Lower leg skin (tissue), 4 donors: ENCODE data around the gene MRPL49. TPM values are rescaled to one million over a fixed set of nuclear protein-coding genes. Genes with fewer than 3 reads are reported as not detected.

Experiments used
- DNase-seq, 2 donors: peaks; one replicate each; pipeline ENCODE4 v3.0.0-alpha.2; 2019; ENCODE audit warnings: low spot score in 2 of 2
- H3K4me3 ChIP-seq: fragments of 200-600 bp; sonication (generic); 2 replicates; pipeline ENCODE4 v1.5.1; 2017; ENCODE audit warnings: mild to moderate bottlenecking, low read depth; ENCODE audit not compliant: poor library complexity, severe bottlenecking
- CTCF ChIP-seq, 3 donors: fragments of 450-650 bp; IDR thresholded peaks; one replicate each; pipeline ENCODE4 v1.5.1; 2016; ENCODE audit warnings: antibody characterized with exemption in 3 of 3, mild to moderate bottlenecking in 3 of 3, moderate library complexity in 2 of 3
- POLR2A ChIP-seq, 2 donors: fragments of 450-650 bp; IDR thresholded peaks; one replicate each; pipeline ENCODE4 v1.6.1; 2016 to 2017; ENCODE audit warnings: antibody characterized with exemption in 2 of 2, mild to moderate bottlenecking in 1 of 2, moderate library complexity in 1 of 2
- WGBS, 2 donors: methylation state at CpG; one replicate each; pipeline ENCODE4 v1.1.5; 2018; 5-methylcytosine and 5-hydroxymethylcytosine counted together
- intact Hi-C: fragments of 100-400 bp; cut with DNase I; formaldehyde crosslinking; loops from one replicate; pipeline ENCODE4 v1.15.0; 2023; ENCODE audit warnings: low total_unique reads
- total RNA-seq, 4 donors: library from RNA; depleted of rRNA; stranded (reverse); fragments of >200 nt; gene quantifications; one replicate each; pipeline ENCODE4 v1.1.0, GENCODE V29; 2016

Gene MRPL49
- total RNA-seq, 4 donors from 2014 or later, result 61.0 to 107 (median 82.4) TPM

- WGBS, 2 donors, result 81 to 86% methylated on average over 4 of the region's 4 CpGs
- no peak overlapping the region for H3K4me3 ChIP-seq
- intact Hi-C loops, result no loop called here
- DNase-seq, result no peak
- no peak for TF ChIP-seq POLR2A (IDR thresholded peaks at IDR 0.05)
- TF ChIP-seq CTCF (IDR thresholded peaks at IDR 0.05), result no peak
Measured at GRCh38 chr11:65104628-65105027, 17.5 kb upstream of the MRPL49 start.

GRCh38 chr11:65107078-65107477 is 15.0 kb upstream of the MRPL49 start:
- TF ChIP-seq POLR2A (IDR thresholded peaks at IDR 0.05) (no peak), CTCF (IDR thresholded peaks at IDR 0.05) (no peak)
- 97% methylated on average over 10 to 15 of the region's 15 CpGs for WGBS, 2 donors
- intact Hi-C loops, result no loop called here
- no peak overlapping the region for H3K4me3 ChIP-seq
- no peak for DNase-seq

- intact Hi-C loops, result no loop called here
- WGBS, 2 donors, result 93 to 95% methylated on average over 36 to 50 of the region's 52 CpGs
- no peak overlapping the region for H3K4me3 ChIP-seq
- no peak for DNase-seq
- TF ChIP-seq CTCF (IDR thresholded peaks at IDR 0.05) (no peak), POLR2A (IDR thresholded peaks at IDR 0.05) (no peak)
Measured at GRCh38 chr11:65107751-65108468, 14.2 kb upstream of the MRPL49 start.

DNA sequence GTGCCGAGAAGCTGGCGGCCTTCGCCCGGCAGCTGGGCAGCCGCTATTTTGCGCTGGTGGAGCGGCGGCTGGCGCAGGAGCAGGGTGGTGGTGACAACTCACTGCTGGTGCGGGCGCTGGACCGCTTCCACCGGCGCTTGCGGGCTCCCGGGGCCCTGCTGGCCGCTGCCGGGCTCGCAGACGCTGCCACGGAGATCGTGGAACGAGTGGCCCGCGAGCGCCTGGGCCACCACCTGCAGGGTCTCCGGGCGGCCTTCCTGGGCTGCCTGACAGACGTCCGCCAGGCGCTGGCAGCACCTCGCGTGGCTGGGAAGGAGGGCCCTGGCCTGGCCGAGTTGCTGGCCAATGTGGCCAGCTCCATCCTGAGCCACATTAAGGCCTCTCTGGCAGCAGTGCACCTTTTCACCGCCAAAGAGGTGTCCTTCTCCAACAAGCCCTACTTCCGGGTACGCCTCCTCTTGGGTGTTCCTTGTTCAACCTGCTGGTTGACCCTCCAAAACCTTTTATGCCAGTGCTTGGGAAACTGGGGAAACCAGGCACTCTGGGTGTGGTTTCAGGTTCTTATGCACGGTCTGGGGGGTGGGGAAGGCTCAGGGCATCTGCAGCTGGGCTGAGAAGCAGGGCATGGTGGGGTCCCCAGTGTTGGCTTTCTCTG is 13.5 kb upstream of the MRPL49 start:
- no peak for DNase-seq
- WGBS, 2 donors, result 89 to 90% methylated on average over 21 to 38 of the region's 38 CpGs
- intact Hi-C loops, result no loop called here
- no peak overlapping the region for H3K4me3 ChIP-seq
- TF ChIP-seq POLR2A (IDR thresholded peaks at IDR 0.05), result no peak
- TF ChIP-seq CTCF (IDR thresholded peaks at IDR 0.05), result no peak

DNA sequence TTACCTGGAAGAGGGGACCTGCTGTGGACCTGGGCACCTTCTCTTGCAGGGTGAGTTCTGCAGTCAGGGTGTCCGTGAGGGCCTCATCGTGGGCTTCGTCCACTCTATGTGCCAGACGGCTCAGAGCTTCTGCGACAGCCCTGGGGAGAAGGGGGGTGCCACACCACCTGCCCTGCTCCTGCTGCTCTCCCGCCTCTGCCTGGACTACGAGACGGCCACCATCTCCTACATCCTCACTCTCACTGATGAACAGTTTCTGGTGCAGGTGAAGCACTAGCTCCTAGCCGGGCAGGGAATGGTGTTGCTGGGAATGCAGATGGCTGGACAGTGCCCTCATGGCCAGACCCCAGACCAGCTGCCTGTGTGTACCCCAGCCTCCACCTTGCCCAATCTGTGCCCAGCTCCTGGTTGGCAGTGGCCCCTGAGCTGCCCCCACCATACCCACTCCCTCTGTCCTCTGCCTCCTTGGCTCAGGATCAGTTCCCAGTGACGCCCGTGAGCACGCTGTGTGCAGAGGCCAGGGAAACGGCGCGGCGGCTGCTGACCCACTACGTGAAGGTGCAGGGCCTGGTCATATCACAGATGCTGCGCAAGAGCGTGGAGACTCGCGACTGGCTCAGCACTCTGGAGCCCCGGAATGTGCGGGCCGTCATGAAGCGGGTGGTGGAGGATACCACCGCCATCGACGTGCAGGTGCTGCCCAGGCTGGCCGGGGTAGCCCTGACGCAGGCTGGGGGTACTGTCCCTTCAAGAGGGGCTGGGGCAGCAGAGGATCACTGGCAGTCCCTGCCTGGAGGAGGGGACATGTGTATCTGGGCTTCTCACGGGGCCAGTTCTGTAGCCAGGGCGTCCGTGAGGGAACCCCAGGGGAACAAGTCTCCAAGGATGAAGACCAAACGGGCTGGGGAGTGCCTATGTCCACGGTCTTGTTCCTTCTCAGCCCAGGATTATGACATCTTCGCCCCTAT is 12.6 kb upstream of the MRPL49 start:
- no peak for DNase-seq
- WGBS, 2 donors, result 84 to 86% methylated on average over 30 of the region's 36 CpGs
- intact Hi-C loops, result loop anchor here (5.0 kb wide), 1 partner anchor 262 kb away; no protein-coding TSS in a partner anchor

More for the DNA sequence above, 12.6 kb upstream of the MRPL49 start:
- TF ChIP-seq CTCF (IDR thresholded peaks at IDR 0.05) (no peak), POLR2A (IDR thresholded peaks at IDR 0.05) (no peak)
- H3K4me3 ChIP-seq, result no peak overlapping the region
